MCF 10A (cell line): ENCODE data around the gene LAMB3. TPM values are rescaled to one million over a fixed set of nuclear protein-coding genes. Genes with fewer than 3 reads are reported as not detected.

Experiments used
- BruUV-seq: library from RNA; stranded (reverse); fragments of 400-500 nt; replicated peaks from 2 replicates; lab custom pipeline; 2021; lab: Mats Ljungman, UMichigan
- CTCF ChIA-PET: fragments of 300-600 bp; sonication (Branson Sonifier 250); formaldehyde crosslinking; extraction: SDS; loops from one replicate; lab custom pipeline; 2021; ENCODE audit warnings: antibody characterized with exemption, inconsistent platforms; lab: Yijun Ruan, JAX
- POLR2A ChIA-PET: fragments of 300-600, 350-650 bp; sonication (Branson Sonifier 250); formaldehyde crosslinking; extraction: SDS; loops from one replicate; lab custom pipeline; 2020; ENCODE audit warnings: antibody characterized with exemption, inconsistent platforms; lab: Yijun Ruan, JAX
- DNase-seq: peaks from one replicate; pipeline ENCODE4 v3.0.0-alpha.2; 2018; ENCODE audit not compliant: unreplicated experiment
- H3K27ac Mint-ChIP-seq: one replicate; pipeline ENCODE4 v1.8.0; 2022; ENCODE audit warnings: mild to moderate bottlenecking, low read depth, mixed read lengths; ENCODE audit not compliant: unreplicated experiment
- H3K27me3 Mint-ChIP-seq: one replicate; pipeline ENCODE4 v1.8.0; 2022; ENCODE audit warnings: mixed read lengths; ENCODE audit not compliant: insufficient read depth, unreplicated experiment
- H3K36me3 Mint-ChIP-seq: one replicate; pipeline ENCODE4 v1.8.0; 2022; ENCODE audit warnings: mild to moderate bottlenecking, moderate library complexity, mixed read lengths; ENCODE audit not compliant: insufficient read depth, unreplicated experiment
- H3K4me1 Mint-ChIP-seq: one replicate; pipeline ENCODE4 v1.8.0; 2022; ENCODE audit warnings: mixed read lengths; ENCODE audit not compliant: insufficient read depth, unreplicated experiment
- H3K4me3 Mint-ChIP-seq: one replicate; pipeline ENCODE4 v1.8.0; 2022; ENCODE audit warnings: mild to moderate bottlenecking, moderate library complexity, mixed read lengths; ENCODE audit not compliant: unreplicated experiment
- H3K9me3 Mint-ChIP-seq: one replicate; pipeline ENCODE4 v1.8.0; 2022; ENCODE audit warnings: mixed read lengths; ENCODE audit not compliant: unreplicated experiment
- CTCF ChIP-seq: fragments of 200-600 bp; IDR thresholded peaks from one replicate; pipeline ENCODE4 v1.8.0; 2022; ENCODE audit warnings: antibody characterized with exemption, mild to moderate bottlenecking; ENCODE audit not compliant: unreplicated experiment
- intact Hi-C: fragments of 100-400 bp; cut with micrococcal nuclease; formaldehyde crosslinking; loops from 2 replicates; pipeline ENCODE4 v1.14.1; 2022
- total RNA-seq: library from RNA; stranded (reverse); gene quantifications from 2 replicates; pipeline ENCODE4 v1.2.3, GENCODE V29; 2022

Gene LAMB3
- total RNA-seq, 1 experiment from 2014 or later = 1,572 TPM

DNA sequence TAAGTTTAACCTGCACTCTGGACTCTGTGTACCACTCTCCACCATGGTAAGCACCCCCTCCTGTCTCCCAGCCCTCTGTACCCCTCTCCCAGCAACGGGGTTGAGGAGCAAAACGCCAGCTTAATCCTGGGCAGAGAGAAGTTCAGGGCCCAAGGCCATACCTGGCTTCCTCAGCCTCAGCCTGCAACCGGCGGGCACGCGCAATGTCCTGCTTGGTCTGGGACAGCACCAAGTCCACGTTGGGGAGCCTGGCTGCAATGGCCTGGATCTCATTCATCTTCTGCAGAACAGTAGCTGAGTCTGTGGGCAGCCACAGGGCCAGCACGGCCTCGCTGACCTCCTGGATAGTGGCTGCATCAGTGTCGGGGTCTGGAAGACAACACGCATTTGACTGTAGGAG lies 33.9 kb downstream of the LAMB3 start:
- no peak for DNase-seq
- H3K4me1 Mint-ChIP-seq = peaks cover 48% of the 10 kb centered on the region
- no peaks in the 10 kb centered on the region for H3K9me3 Mint-ChIP-seq
- BruUV-seq = no TSS peak
- no peak overlapping the region for H3K4me3 Mint-ChIP-seq
- intact Hi-C loops = no loop called here
- ChIA-PET POLR2A (interaction anchor here (0.5 to 6.7 kb wide), 12 partner anchors 9 to 758 kb away, joined by 3 to 52 read pairs (median 4); partner anchors contain the start of genes CAMK1G and LAMB3), CTCF (interaction anchor here (0.7 to 6.6 kb wide), 12 partner anchors 8 to 128 kb away, joined by 5 to 71 read pairs (median 6); no protein-coding TSS in a partner anchor)
- TF ChIP-seq CTCF = no peak
- H3K36me3 Mint-ChIP-seq = peaks cover 100% of the 10 kb centered on the region
- no peak overlapping the region for H3K27ac Mint-ChIP-seq
- no peaks in the 10 kb centered on the region for H3K27me3 Mint-ChIP-seq

DNA sequence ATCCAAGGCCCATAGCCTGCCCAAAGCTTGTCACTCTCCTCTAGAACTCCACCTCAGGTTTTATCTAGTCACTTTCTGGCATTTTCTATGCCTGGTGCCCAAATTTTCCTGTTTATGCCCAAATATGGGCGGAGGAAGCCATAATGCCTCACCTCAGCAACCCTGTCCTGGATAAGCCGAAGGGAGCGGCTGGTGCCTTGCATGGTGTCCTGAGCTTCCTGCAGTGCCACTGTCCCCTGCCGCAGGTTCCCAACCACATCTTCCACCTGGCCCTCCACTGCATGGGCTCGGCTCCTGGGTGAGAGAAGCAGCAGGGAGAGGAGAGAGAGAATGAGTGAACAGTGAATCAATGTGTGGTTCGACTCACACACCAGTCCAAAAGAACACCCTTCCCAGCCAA lies 34.5 kb downstream of the LAMB3 start:
- Mint-ChIP-seq H3K4me1 (peaks cover 44% of the 10 kb centered on the region), H3K9me3 (no peaks in the 10 kb centered on the region), H3K36me3 (peaks cover 100% of the 10 kb centered on the region), H3K27me3 (no peaks in the 10 kb centered on the region), H3K4me3 (no peak overlapping the region), H3K27ac (no peak overlapping the region)
- ChIA-PET POLR2A (interaction anchor here (0.5 to 6.7 kb wide), 12 partner anchors 8 to 758 kb away, joined by 3 to 52 read pairs (median 4); partner anchors contain the start of genes CAMK1G and LAMB3), CTCF (interaction anchor here (1.0 to 6.6 kb wide), 12 partner anchors 12 to 205 kb away, joined by 3 to 71 read pairs (median 5); no protein-coding TSS in a partner anchor)
- intact Hi-C loops = no loop called here
- TF ChIP-seq CTCF = no peak
- no TSS peak for BruUV-seq
- DNase-seq = no peak

GRCh38 chr1:209617047-209617673 lies 35.1 kb downstream of the LAMB3 start:
- Mint-ChIP-seq H3K4me1 (peaks cover 38% of the 10 kb centered on the region), H3K9me3 (no peaks in the 10 kb centered on the region), H3K27me3 (no peaks in the 10 kb centered on the region), H3K4me3 (no peak overlapping the region), H3K36me3 (peaks cover 100% of the 10 kb centered on the region), H3K27ac (peak overlapping the region; percentile 36)
- ChIA-PET POLR2A (interaction anchor here (0.6 to 6.7 kb wide), 10 partner anchors 9 to 1277 kb away, joined by 3 to 52 read pairs (median 4); partner anchors contain the start of genes CAMK1G and LAMB3), CTCF (interaction anchor here (1.0 to 6.6 kb wide), 11 partner anchors 12 to 206 kb away, joined by 3 to 71 read pairs (median 5); no protein-coding TSS in a partner anchor)
- intact Hi-C loops = no loop called here
- DNase-seq = no peak
- no TSS peak for BruUV-seq
- TF ChIP-seq CTCF = no peak

DNA sequence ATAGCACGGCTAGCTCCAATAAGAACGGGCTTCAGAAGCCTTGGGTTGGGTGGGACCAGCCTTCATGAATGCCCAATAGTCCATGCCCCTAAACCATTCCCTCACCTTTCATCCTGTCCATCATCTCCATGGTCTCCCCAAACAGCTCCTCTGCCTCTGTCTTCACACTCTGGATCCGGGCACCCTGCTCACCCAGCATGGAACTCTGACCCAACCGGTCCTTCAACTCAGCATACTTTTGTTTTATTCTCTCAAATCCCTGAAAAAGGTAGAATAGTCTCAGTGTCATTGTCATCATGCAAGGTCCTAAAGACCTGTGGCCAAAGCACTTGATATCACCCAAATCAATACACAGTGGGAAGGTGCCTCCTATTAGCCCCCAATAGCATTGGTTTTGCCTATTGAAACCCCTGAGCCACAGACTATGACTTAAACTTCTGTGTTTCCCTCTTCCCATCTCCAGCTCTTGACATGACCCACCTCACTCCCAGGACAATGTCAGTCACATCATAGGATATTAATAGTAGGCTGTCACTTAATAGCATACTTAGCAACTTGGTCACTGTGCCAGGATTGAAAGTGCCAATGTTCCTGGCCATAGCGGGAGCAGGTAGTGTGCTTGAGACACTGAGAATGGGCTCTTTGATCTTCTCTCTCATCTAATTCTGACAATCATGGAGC lies 35.7 kb downstream of the LAMB3 start:
- POLR2A ChIA-PET = interaction anchor here (0.6 to 6.7 kb wide), 8 partner anchors 9 to 1277 kb away, joined by 3 to 52 read pairs (median 4); partner anchors contain the start of gene LAMB3
- BruUV-seq = no TSS peak
- Mint-ChIP-seq H3K36me3 (peaks cover 100% of the 10 kb centered on the region), H3K4me3 (no peak overlapping the region), H3K27ac (peak overlapping the region; percentile 36), H3K27me3 (no peaks in the 10 kb centered on the region), H3K9me3 (no peaks in the 10 kb centered on the region), H3K4me1 (peaks cover 32% of the 10 kb centered on the region)
- CTCF ChIA-PET = interaction anchor here (0.7 to 6.6 kb wide), 15 partner anchors 9 to 207 kb away, joined by 3 to 71 read pairs (median 5); no protein-coding TSS in a partner anchor
- DNase-seq = no peak
- intact Hi-C loops = no loop called here
- no peak for TF ChIP-seq CTCF
